ENCODE results near the gene CCDC142. TPM values are rescaled to one million over a fixed set of nuclear protein-coding genes. Genes with fewer than 3 reads are reported as not detected.

The CCDC142 gene
- total and polyA plus RNA-seq, 2 of the 8 experiments (the other 6 are each of a cell fraction or from before 2014, with no cell fraction given) = 6.0 to 10.7 TPM

GRCh38 chr2:74454654-74455511, 27.9 kb downstream of the CCDC142 start, which contains the start of gene INO80B (continued):
- no peak for TF ChIP-seq EZH2 (IDR thresholded peaks at IDR 0.05; ENCODE audit: low read depth, low read length, severe bottlenecking)
- TF ChIP-seq GABPA (IDR thresholded peaks at IDR 0.05; ENCODE audit: borderline replicate concordance, insufficient read depth, low read length) = peak; percentile 99
- TF ChIP-seq KDM5A (IDR thresholded peaks at IDR 0.05; ENCODE audit: low read length) = no peak; the same call in none of the 2 replicates
- TF ChIP-seq HDAC6 (IDR thresholded peaks at IDR 0.05; ENCODE audit: low read depth, low read length) = no peak
- no peak for TF ChIP-seq CBX5 (IDR thresholded peaks at IDR 0.05; ENCODE audit: low read depth, low read length)
- no peak for TF ChIP-seq RXRA (IDR thresholded peaks at IDR 0.05; ENCODE audit: insufficient read depth, low read depth, low read length)
- peak; percentile 82 for TF ChIP-seq MAX (IDR thresholded peaks at IDR 0.05)
- no peak for TF ChIP-seq RNF2 (IDR thresholded peaks at IDR 0.05; ENCODE audit: borderline replicate concordance, low read depth, low read length, missing control alignments, poor library complexity, severe bottlenecking)
- 0 out of 2 replicates have a peak, but pooled peaks have one; percentile 30 for TF ChIP-seq PHF8 (conservative IDR thresholded peaks at IDR 0.05; ENCODE audit: low read depth, low read length)
- TF ChIP-seq SRF (IDR thresholded peaks at IDR 0.05; ENCODE audit: low read depth, low read length) = peak; percentile 51; the same call in 1 of the 2 replicates
- TF ChIP-seq RAD21 (IDR thresholded peaks at IDR 0.05 in 1 of 2, conservative IDR thresholded peaks at IDR 0.05 in 1 of 2; ENCODE audit: low read depth in 2 of 2, low read length in 2 of 2) = peak; percentile 12 to 21; a peak in 1 of 4 replicates
- no peak for TF ChIP-seq POU5F1 (IDR thresholded peaks at IDR 0.05; ENCODE audit: low read depth, low read length)
- TF ChIP-seq GTF2F1 (IDR thresholded peaks at IDR 0.05; ENCODE audit: borderline replicate concordance, low read depth, low read length) = no peak
- TF ChIP-seq CTBP2 (IDR thresholded peaks at IDR 0.05; ENCODE audit: borderline replicate concordance, insufficient read depth, insufficient read length, low read length) = no peak
- TF ChIP-seq BCL11A (IDR thresholded peaks at IDR 0.05; ENCODE audit: low read depth in 2 of 2, low read length in 2 of 2) = no peak
- TF ChIP-seq CREB1 (IDR thresholded peaks at IDR 0.05) = peak; percentile 80
- peak; percentile 66 for TF ChIP-seq POLR2AphosphoS5 (IDR thresholded peaks at IDR 0.05; ENCODE audit: low read depth, low read length)
- TF ChIP-seq TAF1 (IDR thresholded peaks at IDR 0.05; ENCODE audit: low read depth, low read length) = peak; percentile 77
- TF ChIP-seq TEAD4 (IDR thresholded peaks at IDR 0.05; ENCODE audit: low read depth, low read length) = no peak
- peak; percentile 60 for TF ChIP-seq ASH2L (IDR thresholded peaks at IDR 0.05; ENCODE audit: low read length)
- no peak for TF ChIP-seq JUND (IDR thresholded peaks at IDR 0.05; ENCODE audit: low read length)
- TF ChIP-seq SAP30 (IDR thresholded peaks at IDR 0.05; ENCODE audit: insufficient read depth, insufficient replicate concordance, low read length) = peak; percentile 100
- peak; percentile 92 for TF ChIP-seq SP1 (IDR thresholded peaks at IDR 0.05; ENCODE audit: low read depth, low read length)
- TF ChIP-seq SP4 (IDR thresholded peaks at IDR 0.05; ENCODE audit: low read length) = peak; percentile 97

Measured in H1 (cell line).